ENCODE measurements around the gene YAF2. TPM values are rescaled to one million over a fixed set of nuclear protein-coding genes. Genes with fewer than 3 reads are reported as not detected.

The YAF2 gene
- total RNA-seq, 1 donor, result 17.3 TPM

- TF ChIP-seq CTCF (IDR thresholded peaks at IDR 0.05; ENCODE audit: insufficient read depth, low read length), result no peak
- H3K4me3 ChIP-seq (ENCODE audit: low read depth, low read length), result no peak overlapping the region
- no peak for DNase-seq (ENCODE audit: low read depth)
Observed at GRCh38 chr12:42204362-42204761, 33.7 kb downstream of the YAF2 start.

- TF ChIP-seq CTCF (IDR thresholded peaks at IDR 0.05; ENCODE audit: insufficient read depth, low read length), result no peak
- no peak for DNase-seq (ENCODE audit: low read depth)
- no peak overlapping the region for H3K4me3 ChIP-seq (ENCODE audit: low read depth, low read length)
Observed at GRCh38 chr12:42201063-42201462, 37.0 kb downstream of the YAF2 start.

GRCh38 chr12:42199007-42199406, 39.0 kb downstream of the YAF2 start:
- H3K4me3 ChIP-seq (ENCODE audit: low read depth, low read length), result no peak overlapping the region
- DNase-seq (ENCODE audit: low read depth), result no peak
- TF ChIP-seq CTCF (IDR thresholded peaks at IDR 0.05; ENCODE audit: insufficient read depth, low read length), result no peak

DNA sequence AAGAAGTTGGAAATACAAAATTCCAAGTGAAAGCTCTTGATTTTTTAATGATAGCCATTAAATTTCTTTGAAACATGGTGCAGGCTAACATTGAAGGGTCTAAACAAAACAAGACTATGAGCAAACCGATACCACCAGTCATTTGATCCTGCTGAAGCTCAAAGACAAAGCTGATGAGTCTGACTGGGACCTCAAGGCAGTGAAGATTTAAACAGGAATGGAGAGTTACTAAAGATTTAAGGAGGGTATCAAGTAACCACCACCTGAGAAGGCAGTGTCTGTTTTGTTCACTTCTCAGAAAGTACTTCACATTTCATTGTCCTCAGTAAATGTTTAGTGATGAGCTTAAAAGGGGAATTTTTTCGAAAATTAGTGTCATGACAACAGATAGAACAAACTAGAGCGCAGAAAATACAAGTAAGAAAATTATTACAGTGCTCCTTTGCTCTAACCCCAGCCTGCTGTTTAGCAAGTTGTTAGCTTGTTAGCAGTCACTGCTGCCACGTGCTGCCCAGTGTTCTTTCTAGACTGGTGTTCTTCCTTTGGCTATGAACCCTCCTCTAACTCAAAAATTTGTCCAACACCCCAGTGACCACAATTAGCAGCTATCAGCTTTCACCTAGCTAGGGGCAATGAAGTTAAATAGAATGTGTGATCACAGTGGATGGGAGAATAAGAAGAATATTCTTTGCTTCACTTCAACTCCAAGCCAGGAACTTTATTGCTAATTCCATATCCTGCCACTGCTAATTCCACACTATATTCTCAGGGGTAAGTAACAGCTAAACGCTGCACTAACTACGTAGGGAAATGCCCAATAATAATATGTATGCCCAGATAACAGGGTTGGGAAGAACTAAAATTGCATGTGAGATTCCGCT, 41.1 kb downstream of the YAF2 start:
- TF ChIP-seq CTCF (IDR thresholded peaks at IDR 0.05; ENCODE audit: insufficient read depth, low read length), result no peak
- no peak overlapping the region for H3K4me3 ChIP-seq (ENCODE audit: low read depth, low read length)
- DNase-seq (ENCODE audit: low read depth), result no peak

DNA sequence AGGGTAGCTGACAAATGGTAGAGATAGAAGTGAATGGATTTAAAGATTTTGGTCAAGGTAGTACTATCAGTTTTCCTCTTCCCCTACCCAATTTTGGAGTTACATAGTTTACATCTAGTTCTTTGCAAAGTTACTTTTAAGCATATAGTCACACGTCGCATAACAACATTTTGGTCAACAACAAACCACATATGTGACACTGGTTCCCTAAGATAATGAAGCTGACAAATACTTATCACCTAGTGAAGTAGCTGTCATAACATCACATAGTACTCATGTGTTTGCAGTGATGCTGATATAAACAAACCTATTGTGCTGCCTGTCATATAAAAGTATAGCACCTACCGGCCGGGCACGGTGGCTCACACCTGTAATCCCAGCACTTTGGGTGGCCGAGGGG, 45.4 kb downstream of the YAF2 start:
- no peak for DNase-seq (ENCODE audit: low read depth)
- no peak overlapping the region for H3K4me3 ChIP-seq (ENCODE audit: low read depth, low read length)
- TF ChIP-seq CTCF (IDR thresholded peaks at IDR 0.05; ENCODE audit: insufficient read depth, low read length), result no peak

DNA sequence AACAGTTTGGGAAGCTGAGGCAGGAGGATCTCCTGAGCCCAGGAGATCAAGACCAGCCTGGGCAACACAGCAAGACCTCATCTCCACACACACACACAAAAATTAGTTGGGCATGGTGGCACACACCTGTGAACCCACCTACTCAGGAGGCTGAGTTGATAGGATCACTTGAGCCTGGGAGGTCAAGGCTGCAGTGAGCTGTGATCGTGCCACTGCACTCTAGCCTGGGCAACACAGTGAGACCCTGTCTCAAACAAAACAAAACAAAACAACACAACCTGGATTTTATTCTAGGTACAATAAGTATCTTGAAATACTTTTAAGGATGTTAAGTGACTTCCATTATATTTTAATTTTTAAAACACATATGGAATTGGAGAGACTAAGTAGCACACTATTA, 45.8 kb downstream of the YAF2 start:
- H3K4me3 ChIP-seq (ENCODE audit: low read depth, low read length), result no peak overlapping the region
- DNase-seq (ENCODE audit: low read depth), result no peak
- no peak for TF ChIP-seq CTCF (IDR thresholded peaks at IDR 0.05; ENCODE audit: insufficient read depth, low read length)

Measured in fibroblast of the aortic adventitia (primary cell).